ELF-1 (cell line): ENCODE data around the gene SLAMF9.
A peak's percentile ranks its signal among the peaks of the same experiment; 100 is the strongest.

Source experiments
- DNase-seq: peaks from one replicate; pipeline ENCODE4 v3.0.0-alpha.2; 2016; ENCODE audit warnings: low read depth, low spot score

The SLAMF9 gene

DNA sequence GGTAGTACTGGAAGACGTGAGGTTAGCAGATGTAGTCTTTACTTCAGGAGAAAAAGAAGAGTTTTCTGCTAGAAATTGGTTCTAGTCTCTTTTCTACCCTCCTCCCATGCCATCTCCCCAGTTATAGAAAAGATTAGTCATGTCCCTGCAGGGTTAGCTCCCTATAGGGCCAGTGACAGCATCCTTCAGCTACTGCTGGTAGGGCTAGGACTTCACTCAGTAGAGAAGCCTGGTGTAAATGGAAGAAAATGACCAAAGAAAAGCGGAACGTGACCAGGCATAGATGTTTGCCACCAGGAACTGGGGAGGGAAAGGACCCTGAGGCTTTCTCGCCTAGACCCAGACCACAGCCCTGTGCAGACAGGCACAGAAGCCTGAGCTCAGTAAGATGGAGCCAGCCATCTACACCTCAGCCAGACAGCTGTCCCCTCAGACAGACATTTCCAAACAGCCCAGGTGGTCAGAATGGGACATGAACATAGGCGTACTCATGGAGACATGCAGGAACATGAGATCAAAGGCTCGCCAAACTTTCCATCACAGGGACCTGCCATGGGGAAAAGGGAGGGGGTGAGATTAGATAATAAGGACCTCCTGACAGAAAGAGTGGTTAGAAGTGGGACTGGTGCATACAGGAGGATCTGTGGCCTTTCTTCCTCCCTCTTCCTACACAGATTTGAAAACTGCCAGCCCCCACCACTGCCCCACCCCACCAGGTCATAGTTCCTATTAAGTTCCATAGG is 23.5 kb upstream of the SLAMF9 start:
- no peak for DNase-seq

DNA sequence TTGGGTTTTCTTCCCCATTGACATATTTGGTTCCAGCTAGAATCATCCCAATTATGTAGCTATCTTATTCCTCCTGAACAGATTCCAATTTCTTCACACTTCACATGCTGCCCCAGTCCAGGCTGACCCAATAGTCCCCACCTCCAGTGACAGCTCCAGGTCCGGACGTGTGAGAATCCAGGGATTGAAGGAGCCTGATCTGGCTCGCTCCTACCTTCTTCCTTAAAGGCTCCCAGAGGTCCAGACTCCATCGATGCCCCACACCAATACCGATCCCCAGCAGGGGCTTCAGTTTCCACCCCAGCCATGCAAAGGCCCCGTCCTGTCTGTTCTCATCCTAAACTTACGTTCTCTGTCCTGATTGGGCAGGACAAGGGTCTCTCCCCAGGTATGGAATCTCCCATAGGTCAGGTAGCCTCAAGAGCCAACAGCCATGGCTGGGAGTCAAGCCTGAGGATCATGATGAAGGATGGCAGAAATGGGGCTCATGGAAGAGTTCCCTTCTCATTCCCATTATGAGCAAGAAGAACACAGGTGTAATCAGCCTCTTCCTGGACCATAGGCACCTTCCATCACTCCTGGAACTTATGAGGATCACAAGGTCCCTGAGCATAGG is 20.4 kb upstream of the SLAMF9 start:
- DNase-seq, result no peak

DNA sequence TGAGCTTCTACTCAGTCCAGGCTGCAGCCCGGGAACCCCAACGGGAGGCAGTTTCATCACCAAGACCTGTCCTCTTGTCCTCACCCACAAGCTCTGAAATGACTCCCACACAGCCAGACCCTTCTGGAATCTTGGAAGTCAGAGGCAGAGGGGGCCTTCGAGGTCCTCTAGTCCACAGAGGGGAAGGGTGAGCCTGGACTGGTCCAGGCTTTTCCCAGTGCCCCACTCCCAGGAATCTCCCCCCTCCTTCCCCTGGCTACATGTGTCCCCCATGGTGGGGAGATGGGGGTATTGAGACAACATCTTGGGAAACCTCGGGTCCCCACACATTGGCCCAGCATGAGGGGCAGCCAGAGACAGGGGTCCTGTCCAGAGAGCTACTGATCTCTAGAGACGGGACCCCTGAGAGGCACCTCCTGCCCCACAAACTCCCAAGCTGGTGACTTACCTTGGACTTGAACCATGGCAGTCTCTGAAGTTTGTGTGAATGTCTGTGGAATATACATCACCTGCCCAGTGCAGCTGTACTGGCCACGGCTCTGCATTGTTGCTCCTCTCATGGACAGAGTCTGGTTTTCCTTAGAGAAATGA is 19.4 kb upstream of the SLAMF9 start:
- DNase-seq, result no peak

DNA sequence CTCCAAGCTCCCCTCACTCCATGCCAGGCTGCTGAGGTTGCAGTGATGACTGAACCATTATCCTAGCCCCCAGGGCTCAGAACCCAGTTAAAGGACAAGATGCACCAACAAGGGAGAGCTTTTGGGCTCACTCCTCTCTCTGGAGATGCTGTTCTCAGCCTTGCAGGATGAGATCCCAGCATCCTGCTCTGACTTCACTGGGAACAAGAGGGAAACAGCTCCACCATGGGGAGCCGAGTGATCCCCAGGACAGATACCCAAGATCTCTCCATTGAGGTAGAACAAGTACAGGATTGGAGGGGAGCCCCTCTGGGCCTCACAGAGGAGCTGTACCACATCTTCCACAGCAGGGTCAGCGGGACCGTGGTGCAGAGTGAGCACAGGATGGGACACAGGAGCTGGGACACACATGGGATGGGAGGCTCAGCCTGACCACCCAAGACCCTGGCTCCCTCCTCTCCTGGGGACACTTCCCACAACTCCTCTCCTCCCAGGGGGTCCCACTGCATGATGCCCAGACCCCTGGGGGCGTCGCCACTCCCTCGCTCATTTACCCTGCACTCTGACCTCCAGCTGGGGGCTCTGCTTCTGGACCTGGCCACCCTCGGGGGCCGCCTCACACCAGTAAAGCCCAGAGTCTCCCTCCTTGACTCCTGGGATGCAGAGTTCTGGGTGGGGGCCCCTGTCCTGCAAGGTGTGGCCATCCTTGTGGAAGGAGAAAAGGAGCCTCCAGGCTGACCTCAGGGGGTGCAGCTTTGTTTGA is 18.6 kb upstream of the SLAMF9 start:
- DNase-seq, result no peak

DNA sequence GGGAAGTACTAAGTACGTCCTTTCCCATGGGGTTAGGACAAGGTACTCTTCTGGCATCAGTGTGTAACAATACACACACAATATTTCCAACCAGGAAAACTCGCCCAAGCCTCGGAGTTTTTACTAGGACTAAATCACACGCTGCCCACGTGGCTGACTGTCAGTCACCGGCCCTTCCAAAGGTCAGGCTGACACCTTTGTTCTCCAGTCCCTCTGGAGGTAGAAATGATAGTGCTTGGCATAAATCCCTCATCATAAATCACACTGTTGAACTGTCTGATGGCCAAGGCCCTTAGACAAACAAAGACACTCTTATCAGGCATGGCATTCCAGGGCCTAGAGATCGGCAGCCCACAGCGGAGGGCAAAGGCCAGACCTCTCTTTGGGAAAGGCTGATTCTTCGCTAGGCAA is 16.9 kb upstream of the SLAMF9 start:
- no peak for DNase-seq

DNA sequence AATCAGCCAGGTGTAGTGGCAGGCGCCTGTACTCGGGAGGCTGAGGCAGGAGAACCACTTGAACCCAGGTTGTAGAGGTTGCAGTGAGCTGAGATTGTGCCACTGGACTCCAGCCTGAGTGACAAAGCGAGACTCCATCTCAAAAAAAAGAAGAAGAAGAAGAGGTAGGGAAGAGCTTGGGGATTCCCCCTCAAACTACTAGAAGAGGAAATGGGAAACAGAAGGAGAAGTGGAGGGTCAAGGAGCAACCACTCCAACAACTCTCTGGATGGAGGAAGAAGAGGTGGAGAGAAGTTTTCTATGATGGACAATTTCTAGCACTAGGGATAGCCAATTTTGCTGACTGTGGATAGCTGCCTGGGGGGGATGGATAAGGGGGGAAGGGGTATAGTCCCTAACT is 14.9 kb upstream of the SLAMF9 start:
- DNase-seq, result no peak

DNA sequence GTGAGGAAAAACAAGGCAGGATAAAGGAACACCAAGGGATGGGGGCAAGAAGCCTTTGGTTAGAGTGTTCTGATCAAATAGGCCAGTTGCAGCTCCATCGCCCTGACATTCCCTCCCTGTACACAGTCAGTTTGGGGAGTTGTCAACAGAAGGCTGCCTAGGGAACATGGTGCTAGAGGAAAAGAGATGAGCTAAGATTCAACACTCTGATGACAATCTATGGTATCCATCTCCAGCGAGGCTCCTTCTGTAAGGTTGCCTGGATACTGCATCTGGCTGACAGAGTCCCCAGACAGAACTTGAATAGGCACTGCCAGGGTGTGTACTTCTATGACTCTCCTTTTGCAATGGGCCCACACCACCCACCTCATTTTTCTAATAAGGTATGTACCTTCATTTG is 11.2 kb upstream of the SLAMF9 start:
- DNase-seq, result no peak

DNA sequence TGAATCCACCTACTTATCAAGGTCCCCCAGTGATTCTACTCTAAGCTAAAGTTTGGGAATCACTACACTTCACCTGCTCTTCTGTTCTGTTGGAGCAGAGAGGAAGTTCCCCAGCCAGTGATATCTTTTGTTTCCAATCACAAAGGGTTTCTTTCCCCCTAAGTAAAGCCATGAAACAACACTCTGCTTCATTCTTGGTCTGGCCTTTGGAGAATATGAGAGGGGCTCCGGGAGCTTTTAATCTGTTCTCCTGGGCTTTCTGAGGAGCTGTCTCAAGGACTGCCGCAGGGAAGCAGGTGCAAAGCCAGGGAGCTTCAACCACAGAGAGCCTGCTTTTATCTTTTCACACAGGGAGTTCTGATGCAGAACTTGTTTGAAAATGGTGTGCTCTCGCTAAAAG is 10.1 kb upstream of the SLAMF9 start:
- DNase-seq, result no peak

DNA sequence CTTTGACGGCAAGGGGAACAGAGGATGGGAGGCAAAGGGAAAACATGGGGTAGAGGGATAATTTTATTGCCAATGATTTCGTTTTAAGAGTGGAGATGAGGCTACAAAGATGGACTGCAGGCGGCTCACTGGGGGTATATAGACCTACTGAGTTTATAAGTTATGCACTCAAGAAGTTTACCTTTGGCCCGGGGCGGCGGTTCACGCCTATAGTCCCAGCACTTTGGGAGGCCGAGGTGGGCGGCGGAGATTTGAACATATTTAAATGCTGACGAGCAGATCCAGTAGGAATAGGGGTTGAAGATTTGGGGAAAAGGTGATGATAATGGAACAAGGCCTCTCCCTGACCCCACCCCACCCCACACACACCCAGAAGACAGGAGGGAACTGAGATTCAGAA is 8.1 kb upstream of the SLAMF9 start:
- DNase-seq, result no peak

DNA sequence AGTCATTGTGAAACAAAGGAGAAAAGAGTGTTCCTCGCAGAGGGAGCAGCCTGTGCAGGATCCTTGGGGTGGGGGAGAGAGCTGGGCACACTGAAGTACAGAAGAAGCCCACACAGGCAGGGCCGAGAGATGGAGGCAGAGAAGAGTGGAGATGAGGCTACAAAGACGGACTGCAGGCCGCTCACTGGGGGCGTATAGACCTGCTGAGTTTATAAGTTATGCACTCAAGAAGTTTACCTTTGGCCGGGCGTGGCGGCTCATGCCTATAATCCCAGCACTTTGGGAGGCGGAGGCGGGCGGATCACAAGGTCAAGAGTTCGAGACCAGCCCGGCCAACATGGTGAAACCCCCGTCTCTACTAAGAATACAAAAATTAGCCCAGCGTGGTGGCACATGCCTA is 7.6 kb upstream of the SLAMF9 start:
- no peak for DNase-seq

DNA sequence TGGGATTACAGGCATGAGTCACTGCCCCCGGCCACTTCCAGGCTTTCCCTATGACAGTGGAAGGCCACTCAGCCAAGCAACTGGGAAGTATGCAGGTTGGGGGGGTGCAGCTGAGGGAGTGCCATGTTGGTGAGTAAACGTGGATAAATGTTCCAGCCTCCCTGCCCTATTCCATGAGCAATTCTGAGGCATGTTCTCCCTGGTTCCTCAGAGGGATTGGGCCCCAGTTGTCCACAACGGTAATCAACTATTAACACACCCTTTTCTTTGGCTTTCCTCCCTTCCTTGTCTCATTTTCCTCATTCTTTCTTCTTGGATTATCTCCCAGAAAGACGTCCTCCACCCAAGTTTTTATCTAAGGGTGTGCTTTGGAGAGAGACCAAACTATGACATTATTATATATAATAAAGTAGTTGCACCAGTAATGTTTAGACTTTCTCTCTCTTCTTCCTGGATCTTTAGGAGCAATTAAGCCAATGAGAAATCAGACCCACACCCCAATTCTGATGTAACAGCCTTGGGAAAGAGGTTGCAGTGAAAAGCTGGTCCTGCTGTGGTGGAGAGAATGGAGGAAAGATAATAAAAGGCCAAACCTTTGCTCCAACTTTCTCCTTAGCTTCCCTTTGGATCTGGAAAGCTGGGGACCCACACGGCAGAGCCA is 6.8 kb upstream of the SLAMF9 start:
- no peak for DNase-seq

DNA sequence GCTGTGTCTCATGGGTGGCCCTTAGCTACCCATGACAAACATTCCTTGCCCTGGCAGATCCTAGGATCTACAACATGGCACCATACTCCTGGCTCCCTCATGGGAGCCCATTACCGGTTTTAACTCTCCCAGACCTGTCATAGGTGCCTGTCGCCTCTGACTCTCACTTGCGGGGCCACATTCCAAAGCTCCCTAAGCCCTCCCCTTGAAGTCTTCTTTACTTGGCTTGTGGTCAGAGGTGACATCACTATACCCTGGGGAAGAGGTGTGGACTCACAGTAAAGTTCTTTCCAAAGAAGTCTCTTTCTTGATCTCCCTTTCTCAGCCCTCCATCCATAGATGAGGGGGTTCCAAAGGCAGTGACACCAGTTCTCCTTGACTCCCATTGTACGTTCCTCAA is 5.4 kb upstream of the SLAMF9 start:
- peak; percentile 71 for DNase-seq

DNA sequence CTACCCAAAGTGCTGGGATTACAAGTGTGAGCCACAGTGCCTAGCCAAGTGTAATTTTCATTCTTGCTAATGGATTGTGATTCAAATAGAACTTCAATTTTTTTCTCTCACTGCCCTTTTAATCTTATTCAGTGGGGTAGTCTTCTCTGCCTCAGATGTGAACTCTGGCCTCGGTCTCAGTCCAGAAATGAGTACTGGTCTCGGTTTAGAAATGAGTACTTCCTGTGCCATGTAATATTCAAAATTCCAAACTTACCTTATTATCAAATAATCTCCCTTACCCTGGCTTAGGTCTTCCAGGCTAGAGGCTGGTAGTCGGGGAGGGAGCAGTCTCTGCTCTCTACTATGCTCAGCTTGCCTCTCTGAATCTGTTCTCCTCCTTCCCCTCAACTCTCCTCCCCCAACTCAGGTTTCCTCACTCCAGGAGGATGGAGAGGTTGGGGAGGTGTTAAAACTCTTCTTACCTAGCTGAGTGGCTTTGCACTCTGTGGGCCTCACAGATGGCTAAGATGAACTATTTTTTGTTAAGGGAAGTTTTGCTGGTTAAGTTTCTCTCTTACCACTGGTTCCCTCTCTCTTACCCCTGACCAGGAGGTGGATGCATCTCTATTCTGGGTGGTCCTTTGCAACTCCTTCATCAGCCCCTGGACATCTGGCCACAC is 4.8 kb upstream of the SLAMF9 start:
- DNase-seq, result no peak

DNA sequence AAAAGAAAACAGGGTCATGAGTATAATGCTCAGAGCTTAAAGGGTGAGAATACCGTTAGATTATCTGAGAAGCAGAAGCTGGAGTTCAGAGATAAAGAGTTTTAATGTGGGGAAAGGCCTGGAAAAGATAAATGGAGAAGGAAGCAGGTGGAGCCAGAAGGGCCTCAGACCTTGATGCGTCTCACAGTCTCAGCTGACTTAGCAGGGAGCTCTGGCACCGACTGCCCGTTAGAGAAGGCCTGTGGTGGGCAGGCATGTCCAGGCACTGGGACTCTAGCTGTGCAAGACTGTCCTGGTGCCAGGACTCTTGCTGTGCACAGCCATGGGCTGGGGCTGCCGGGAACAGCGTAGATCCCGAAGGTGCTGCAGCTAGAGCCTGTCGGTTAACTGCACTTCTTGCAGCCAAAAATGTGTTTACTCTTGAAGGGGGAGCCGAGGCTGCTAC is 3.8 kb upstream of the SLAMF9 start:
- no peak for DNase-seq

DNA sequence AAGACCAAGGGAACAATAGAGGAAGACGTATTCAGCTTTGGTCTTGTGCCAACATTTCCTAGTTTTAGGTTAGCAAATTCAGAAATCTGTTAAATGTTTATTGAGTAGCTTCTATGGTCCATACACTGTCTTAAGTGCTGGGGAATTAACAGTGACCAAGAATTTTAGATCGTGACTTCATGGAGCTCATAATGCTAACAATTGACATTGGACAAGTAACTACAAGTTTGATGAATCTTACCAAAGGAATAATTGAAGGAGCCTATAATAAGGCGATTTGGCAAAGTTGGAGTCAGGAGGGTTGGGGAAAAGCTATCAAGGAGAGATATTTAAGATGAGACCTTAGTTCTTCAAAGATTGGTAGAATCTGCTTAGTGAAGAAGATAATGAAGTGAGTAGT is 1.4 kb upstream of the SLAMF9 start:
- no peak for DNase-seq

DNA sequence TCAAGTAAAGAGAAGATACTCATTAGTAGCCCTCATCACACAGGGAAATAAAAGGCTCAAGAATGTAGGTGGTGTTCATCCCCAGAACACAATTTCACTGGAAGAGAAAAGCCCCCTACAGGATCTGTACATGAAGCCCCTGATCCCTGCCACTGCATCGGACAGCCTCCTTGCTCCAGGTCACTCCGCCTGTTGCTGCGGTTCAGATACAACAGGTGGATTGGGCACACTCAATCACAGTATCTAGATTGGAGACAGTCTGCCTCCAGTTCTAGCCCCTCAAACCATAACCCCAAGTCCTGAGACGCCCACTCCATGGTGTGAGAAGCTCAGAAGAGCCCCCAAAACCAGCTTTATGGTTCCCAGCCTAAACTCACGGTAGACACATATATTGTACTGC is 1.1 kb downstream of the SLAMF9 start:
- DNase-seq, result no peak

DNA sequence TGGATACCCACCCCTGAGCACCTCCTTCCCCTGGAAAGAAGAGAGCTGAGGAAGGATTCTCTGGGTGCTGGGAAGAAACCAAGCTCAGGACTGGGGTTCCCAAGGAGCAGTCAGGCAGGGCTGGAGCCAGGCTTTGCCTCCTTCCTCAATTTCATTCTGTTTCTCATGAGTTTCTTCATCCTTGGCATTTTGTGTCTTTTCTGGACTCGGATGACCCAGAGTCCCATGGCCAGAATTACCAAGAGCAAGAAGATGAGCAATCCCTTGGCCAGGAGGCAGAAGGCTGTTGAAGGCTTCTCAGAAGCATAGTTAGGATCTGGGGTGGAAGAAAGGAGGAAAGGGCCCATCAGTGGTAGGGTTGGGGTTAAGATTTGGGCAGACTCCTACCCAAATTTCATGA is 2.5 kb downstream of the SLAMF9 start:
- DNase-seq, result no peak

DNA sequence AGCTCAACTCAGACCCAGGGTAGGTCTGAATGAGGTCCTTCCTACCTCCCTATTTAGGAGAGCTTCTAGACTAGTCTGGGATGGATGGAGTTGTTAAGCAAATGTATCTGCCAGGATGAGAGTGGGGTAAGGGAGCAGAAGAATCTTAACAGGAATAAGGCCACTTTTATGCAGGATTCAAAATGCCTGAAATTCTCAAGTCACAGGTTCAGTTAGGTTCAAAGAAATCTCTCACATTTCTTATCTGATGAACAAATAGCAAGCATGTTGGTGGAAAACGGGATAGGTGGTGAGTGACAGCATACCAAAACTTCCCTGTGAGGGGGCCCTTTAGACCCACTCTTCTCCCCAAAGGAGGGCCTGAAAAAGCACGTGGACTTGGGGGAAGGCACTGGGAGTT is 3.0 kb downstream of the SLAMF9 start:
- no peak for DNase-seq

DNA sequence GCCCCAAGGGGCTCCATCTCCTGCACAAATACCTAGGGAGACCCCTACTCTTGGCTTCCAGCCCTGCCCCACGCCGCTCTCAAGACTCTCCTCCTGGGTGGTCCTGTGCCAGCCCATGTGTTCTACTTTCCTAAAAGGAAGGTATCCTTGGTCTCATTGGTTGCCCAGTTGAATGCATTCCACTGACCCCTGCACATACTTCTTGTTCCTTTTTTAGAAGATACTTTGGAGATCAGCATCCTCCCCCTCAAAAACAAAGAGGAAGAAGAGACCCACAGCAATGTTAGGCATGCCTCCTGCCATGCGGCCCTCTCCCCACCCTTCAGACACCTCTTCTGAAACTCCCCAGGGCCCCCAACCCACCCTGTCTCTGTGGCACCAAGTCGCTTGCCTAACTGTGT is 4.1 kb downstream of the SLAMF9 start:
- DNase-seq, result no peak

DNA sequence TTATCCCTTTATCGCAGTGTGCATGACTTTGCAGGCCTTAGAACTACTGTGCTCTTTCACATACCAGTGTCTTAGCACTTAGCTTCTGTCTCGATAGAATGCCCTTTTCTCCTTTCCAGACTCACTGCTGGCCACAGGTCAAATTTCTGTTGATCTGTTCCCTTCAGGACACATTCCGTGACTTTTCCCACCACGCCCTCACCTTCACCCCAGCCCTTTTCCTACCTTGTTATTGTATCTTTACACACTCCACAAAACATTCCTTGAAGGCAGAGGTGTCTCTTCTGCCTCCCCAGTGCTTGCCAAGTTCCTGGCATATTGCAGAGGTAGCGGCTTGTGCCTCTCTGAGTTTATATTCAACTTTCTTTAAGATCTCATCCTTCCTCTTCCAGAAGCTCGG is 4.9 kb downstream of the SLAMF9 start:
- peak; percentile 12 for DNase-seq

DNA sequence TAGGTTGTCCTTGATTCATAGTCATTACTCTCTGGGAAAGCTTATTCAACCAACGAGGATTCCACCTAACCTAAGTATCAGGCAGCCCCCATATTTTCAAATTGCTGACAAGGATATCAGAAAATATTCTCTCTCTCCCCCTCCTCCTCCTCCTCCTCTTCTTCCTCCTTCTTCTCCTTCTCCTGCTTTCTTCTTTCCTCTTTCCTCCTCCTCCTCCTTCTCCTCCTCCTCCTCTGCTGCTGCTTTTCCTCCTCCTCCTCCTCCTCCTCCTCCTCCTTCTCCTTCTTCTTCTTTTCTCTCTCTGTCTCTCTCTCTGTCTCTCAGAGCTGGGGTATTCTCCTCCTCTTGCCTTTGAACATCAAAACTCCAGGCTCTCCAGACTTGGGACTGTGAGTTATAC is 6.1 kb downstream of the SLAMF9 start:
- no peak for DNase-seq
